GM03348 (cell line): Measurements from ENCODE around the gene C3.
"Not testable (repeated sequence)": the region's sequence is repeated elsewhere in the genome, so short reads cannot be mapped to it uniquely, and the experiment has no call there.

Source experiments
- DNase-seq: peaks from one replicate; pipeline ENCODE4 v3.0.0; 2012; ENCODE audit warnings: low spot score

Gene C3

GRCh38 chr19:6692027-6692426 lies 28.4 kb downstream of the C3 start:
- DNase-seq = no peak

DNA sequence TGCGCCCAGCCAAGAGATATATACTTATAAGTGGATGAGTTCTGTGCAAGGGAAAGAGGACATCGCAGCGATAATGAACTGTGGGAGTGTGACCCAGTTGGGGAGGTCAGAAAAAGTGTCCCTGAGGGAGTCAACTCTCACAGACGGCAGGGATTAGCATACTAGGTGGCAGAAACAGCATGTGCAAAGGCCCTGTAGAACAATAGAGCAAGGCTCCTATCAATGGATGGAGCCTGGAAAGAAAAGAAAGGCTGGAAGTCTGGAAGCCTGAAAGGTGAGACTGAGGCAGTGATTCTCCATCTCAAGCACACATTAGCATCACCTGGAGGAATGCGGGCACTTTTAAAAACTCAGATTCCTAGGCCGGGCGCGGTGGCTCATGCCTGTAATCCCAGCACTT lies 29.1 kb downstream of the C3 start:
- DNase-seq = no peak

DNA sequence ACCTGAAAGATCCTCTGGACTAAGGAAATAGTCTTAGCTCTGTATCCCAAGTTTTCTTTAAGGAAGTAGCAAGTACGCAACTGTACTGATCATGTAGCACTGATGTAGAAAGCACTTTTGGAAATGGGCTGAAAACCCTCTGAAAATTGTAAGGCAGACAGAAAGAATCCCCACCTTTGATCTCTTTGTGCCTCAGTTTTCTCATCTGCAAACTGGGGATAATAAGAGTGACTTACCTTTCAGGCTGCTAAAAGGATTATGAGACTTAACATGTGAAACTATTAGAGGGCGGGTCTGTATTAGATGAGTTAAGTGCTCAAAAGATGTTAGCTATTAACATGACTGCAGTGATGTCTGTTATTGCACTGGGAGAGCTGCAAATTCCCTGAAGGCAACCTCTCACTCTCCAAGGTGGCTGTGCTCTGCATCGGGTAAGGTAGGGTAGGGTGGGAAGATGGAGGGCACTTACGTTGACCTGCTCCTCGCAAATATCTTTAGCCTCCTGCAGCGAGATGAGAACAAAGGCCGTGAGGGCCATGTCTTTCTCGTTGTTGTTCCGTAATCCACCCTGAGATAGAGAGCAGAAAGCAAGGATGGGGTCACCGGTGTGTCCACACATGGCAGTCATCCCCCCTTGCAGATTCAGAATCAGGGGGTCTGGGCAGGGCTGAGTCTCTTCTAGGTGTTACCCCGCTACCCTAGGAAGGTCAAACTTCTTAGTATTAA lies 30.1 kb downstream of the C3 start:
- DNase-seq = no peak

DNA sequence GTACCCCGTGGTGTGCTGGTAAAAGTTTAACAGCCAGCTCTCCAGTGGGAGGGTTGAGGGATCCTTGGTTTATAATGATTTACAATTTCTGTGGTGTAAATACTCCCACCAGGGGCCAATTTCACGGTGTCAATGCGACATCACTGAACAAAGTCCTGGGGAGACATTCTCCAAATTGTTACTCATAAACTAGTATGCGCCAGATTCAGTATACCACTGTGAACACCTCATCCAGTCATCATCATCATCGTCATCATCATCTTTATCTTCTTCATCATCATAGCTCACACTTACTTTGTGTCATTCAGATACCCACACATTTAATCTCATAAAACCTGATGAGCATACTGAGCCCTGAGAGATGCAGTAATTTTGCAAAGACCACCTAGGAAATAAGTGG lies 33.3 kb downstream of the C3 start:
- no peak for DNase-seq

GRCh38 chr19:6686628-6686975 lies 33.8 kb downstream of the C3 start:
- DNase-seq = no peak

- DNase-seq = no peak
Observed at GRCh38 chr19:6685962-6686627, 34.4 kb downstream of the C3 start.

DNA sequence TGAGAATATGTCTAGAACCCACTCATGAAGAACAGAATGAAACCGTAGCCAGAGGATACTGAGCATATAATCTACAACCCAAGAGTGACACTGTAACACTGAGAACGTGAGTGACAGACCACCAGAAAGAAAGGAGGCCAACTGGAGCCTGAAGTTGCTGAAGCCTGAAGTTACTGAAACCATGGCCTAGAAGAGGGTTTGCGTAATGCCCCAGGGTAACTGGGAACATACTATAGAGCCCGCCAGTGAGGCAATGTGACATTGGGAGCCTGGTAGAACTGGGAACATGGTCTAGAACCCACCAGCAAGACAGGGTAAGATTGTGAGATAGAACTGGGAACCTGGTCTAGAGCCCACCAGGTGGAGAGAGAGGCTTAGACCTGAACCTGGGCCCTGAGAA lies 35.0 kb downstream of the C3 start:
- DNase-seq = no peak

DNA sequence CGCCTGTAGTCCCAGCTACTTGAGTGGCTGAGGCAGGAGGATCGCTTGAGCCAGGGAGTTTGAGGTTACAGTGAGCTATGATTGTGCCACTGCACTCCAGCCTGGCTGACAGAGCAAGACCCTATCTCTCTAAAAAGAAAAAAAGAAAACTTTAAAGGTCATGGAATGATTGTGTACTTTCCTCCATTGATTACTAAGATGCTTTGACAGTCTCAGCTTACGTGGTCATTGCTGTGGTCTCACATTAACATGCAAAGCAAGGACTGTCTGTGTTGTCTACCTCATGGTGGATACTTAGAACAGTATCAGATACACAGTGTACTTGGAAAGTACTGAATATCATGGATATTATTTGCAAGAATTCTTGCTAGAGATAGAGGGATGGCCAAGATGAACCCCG lies 36.5 kb downstream of the C3 start:
- DNase-seq = no peak

DNA sequence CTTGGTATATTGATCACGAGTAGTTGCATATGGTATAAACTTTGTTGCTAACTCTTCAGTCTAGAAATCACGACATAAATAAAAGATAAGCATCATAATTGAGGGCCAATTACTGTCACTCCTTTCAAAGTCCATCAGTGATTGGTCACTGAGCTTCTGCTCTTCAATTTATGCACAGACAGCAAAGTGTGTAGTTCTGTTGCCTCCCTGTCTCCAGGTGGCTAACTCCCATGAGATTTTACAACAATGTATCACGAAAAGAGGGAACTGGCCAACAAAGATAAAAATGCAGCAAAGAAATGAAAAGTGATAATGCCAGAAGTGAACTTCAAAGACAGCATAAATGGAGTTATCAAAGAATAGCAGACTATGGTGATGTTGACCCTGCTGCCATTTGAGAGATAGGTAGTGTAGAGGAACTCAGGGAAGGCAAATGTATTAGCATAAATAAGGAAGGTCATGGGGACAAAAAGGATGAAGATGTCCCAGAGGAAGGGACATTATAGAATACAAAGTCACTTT lies 37.8 kb downstream of the C3 start:
- no peak for DNase-seq

- no peak for DNase-seq
Observed at GRCh38 chr19:6680141-6680540, 40.3 kb downstream of the C3 start.

- DNase-seq = no peak
Observed at GRCh38 chr19:6679139-6679538, 41.3 kb downstream of the C3 start.

- no peak for DNase-seq
Observed at GRCh38 chr19:6678690-6679109, 41.8 kb downstream of the C3 start.

- peak; percentile 46 for DNase-seq
Observed at GRCh38 chr19:6677883-6678689, 42.4 kb downstream of the C3 start.

DNA sequence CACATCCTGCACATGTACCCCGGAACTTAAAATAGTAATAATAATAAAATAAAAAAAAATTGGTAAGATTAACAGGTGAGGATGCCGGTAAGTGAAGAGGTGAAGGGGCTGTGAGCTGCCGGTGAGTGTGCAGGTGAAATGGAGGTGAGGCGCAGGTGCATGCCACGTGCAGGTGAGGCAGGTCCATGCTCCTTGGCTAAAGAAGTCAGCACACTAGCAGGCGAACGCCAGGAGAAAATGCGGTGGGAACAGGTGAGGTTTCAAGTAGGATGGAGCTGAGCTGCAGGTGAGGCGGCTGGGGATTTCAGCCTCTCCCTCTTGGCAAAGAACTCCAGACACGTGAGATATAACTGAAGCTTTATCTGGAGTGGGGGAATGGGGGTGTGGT lies 43.0 kb downstream of the C3 start:
- no peak for DNase-seq

DNA sequence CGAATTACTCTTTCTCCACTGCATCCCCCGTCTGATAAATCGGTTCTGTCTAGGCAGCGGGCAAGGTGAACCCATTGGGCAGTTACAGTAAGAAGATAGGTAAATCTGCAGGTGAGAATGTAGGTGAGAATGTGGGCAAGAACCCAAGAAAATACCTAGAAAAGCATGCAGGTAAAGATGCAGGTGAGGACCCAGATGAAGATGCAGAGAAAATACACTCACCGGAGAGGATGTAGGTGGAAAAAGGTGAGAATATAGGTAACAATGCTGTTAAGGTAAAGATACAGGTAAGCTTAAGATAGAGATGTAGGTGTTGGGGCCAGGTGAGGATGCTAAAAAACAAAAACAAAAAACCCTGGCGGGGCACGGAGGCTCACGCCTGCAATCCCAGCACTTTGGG lies 44.2 kb downstream of the C3 start:
- DNase-seq = no peak

DNA sequence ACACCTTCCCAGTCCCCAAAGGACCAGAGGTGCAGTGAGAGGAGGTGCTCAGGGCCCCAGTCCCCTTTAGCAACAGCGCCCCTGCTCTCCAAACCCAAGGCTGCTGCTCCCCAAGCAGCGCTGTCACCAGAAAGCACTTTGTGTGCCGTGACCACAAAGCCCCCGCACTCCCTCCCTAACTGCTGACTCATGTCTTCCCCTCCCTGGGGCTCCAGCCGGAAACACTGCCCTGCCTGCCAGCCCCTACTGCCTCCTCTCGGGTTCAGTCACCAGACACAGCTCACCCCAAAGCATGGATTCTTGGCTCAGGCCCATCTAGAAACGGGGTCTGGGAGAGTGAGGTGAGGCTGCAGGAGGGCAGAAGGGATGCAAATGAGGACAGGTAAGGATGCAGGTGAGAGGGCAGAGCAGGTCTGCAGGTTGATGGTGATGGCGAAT lies 45.6 kb downstream of the C3 start:
- peak; percentile 76 for DNase-seq

GRCh38 chr19:6674408-6674807 lies 46.0 kb downstream of the C3 start:
- not testable (repeated sequence) for DNase-seq

GRCh38 chr19:6672693-6673290 lies 47.7 kb downstream of the C3 start:
- no peak for DNase-seq

DNA sequence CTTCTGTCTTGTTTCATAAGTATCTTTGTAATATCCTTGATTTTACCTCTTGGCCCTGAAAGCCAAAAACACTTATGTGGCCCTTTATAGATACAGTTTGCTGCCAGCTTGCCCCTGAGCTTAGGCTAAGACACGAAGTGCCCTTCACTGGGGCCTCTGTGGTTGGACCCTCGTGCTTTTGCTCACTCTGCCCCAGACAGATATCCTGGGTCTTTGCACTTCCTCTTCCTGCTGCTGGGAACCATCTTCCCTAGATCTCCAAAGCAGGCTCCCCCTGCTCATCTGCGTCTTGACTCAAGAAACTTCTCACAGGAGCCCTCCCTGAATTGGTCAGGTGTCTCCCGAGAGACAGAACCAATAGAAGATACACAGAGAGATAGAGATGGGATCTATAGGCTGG lies 48.5 kb downstream of the C3 start:
- DNase-seq = no peak

DNA sequence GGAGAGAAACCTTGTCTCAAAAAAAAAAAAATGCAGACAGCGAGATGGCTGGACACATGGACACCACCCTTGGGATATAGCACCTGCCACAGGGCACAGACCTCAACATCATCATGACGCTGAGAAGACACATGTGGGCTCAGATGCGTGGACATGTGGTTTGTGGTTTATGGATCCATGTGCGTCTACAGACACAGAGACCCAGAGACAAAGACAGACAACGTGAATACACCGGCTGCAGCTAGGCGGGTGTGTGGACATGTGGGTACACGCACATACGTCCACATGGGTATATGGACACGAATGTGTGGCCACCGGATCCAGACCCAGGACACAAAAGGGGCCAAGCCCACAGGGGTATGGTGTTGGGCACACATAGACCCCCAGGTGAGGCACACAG lies 51.8 kb downstream of the C3 start:
- DNase-seq = no peak

GRCh38 chr19:6667114-6667627 lies 53.3 kb downstream of the C3 start:
- DNase-seq = no peak

- no peak for DNase-seq
Observed at GRCh38 chr19:6664916-6665315, 55.5 kb downstream of the C3 start.
